Measurements from ENCODE around the gene ERC2. TPM values are rescaled to one million over a fixed set of nuclear protein-coding genes. Genes with fewer than 3 reads are reported as not detected.

ERC2 gene
- total RNA-seq, 2 experiments from 2014 or later: not detected

DNA sequence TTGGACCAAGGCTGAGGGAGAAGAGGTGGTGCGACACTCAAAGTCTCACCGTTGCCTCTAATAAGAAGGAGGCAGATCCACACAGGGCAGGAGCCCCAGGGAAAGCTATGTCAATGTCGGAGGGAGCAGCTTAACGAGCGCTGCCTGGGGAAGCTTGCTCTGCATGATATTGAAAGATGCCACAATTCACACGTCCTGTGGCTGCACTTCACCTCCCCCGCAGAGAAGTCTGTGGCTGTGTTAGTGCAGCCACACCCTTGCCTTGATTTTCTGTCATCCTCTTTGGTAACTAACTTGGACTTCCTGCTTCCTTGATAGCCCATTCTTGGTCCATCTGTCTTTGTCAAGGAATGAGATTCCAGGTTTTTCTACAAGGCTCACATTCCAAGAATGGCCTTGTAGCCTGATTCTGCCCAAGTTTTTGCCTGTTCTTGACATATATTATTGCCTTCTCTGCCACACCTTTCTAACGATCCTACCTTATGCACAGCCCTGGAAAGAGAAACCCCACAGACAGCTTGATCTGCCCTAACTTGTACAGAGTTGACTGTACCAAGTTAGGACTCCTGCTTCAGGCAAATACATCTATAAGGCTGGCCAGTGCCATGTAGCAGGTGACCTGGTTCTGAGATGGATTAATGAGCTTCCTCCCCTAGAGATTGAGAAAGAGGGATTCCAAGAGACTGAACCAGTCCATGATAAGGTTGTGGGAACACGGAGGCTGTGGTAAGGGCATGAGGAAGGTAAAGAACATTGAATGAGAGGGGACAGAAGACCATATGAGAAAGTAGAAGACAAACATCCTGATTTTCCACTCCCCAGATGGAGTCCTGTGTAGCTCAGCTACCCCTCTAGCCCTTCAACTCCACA, 828.1 kb downstream of the ERC2 start:
- DNase-seq: no peak
- no peaks in the 10 kb centered on the region for H3K36me3 Mint-ChIP-seq
- peaks cover 3% of the 10 kb centered on the region for H3K4me1 Mint-ChIP-seq
- ATAC-seq (ENCODE audit: low read depth): peak; percentile 30
- no peaks in the 10 kb centered on the region for H3K27me3 Mint-ChIP-seq
- POLR2A ChIA-PET: no interaction called here
- H3K27ac Mint-ChIP-seq: no peak overlapping the region
- no peaks in the 10 kb centered on the region for H3K9me3 Mint-ChIP-seq
- peak overlapping the region; percentile 42 for H3K4me3 Mint-ChIP-seq

DNA sequence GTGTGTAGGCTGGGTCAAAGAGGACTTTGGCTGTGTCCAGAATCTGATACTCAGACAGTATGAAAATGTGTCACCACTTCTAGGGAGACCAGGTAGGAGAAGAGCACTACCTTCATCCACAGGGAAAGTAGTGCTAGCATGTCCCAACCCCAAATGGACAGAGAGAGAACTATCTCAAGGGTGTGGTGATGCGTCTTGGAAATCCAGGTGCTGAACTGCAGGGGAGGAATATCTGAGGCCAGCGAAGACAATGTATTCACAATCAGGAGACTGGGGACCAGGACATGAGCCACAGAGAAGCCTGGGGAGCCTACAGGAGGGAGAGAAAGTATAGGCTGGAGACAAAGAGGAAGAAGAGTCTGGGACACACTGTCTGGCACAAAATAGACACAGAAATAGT, 829.1 kb downstream of the ERC2 start:
- POLR2A ChIA-PET: no interaction called here

DNA sequence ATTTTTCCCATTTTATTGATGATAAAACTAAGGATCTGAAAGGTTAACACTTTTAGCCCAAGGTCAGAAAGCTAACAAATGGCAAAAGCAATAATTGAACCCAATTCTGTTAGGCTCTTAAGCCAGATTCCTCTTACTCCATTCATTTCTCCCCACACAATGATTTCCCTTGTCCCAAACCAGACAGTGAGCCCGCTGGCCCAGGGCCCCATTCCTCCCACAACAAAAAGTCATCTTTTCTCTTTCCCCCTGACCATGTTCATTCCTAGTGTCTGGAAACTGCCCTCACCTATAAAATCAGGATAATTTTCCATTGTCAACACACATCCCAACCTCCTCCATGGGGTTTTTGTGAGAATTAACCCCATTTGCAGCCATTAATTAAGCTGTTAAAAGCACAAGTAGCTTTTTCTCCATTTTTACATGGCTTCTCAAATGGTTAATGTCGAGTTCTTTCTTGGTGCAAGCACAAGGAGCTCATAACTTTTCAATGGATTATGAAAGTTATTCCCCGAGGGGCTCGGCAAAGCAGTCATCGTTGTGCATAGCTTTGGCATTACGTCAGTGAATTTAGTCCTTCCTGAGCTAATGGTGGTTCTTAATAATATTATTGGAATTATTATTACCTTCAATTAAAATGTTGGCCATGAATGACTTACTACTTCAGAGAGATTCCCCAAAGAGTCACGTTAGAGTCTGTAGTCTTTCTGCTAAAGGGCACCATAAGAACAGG, 830.2 kb downstream of the ERC2 start:
- Mint-ChIP-seq H3K9me3 (no peaks in the 10 kb centered on the region), H3K27ac (no peak overlapping the region)
- ATAC-seq (ENCODE audit: low read depth): no peak

More for the DNA sequence above, 829.1 kb downstream of the ERC2 start:
- no peak for DNase-seq
- Mint-ChIP-seq H3K9me3 (no peaks in the 10 kb centered on the region), H3K36me3 (no peaks in the 10 kb centered on the region), H3K4me3 (no peak overlapping the region), H3K27ac (no peak overlapping the region), H3K4me1 (peaks cover 3% of the 10 kb centered on the region), H3K27me3 (no peaks in the 10 kb centered on the region)
- no peak for ATAC-seq (ENCODE audit: low read depth)

DNA sequence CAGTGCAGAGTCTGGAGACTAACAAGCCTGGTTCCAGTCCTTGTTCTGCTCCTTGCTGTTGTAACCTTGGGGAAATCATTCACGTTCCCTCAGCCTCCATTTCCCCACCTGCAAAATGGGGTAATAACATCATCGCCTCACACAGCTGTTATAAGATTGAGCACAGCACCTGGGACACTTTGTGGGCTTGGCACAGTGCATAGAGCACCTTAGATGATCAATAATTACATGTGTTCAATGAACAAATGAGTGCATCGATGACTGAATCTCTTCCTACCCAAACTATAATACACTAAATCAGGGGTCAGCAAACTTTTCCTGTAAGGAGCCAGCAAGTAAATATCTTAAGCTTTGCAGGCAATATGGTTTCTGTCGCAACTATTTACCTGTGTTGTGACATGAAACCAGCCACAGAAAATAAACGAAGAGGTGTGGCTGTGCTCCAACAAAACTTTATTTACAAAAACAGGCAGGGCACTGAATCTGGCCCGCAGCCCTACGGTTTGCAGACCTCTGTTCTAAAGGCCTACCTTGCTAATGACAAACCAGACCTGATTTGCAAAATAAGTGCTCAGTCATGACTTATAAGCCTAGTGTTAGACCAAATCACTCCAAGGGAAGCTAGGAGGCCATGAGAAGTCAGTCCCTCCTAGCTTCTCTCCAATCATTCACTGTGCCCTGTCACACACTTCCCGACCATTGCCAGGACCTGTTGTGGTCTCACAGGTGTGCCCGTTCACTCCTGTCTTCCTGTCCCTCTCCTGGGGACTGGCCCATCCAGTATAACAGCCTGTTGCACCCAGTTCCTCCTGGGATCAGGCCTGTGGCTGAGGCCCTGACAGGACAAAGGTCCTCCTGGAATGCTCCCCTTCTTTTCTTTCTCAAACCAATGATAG, 831.7 kb downstream of the ERC2 start:
- Mint-ChIP-seq H3K4me1 (peaks cover 3% of the 10 kb centered on the region), H3K4me3 (no peak overlapping the region), H3K27ac (no peak overlapping the region), H3K9me3 (no peaks in the 10 kb centered on the region), H3K36me3 (no peaks in the 10 kb centered on the region), H3K27me3 (no peaks in the 10 kb centered on the region)
- POLR2A ChIA-PET: no interaction called here
- no peak for ATAC-seq (ENCODE audit: low read depth)
- no peak for DNase-seq

More for the DNA sequence above, 830.2 kb downstream of the ERC2 start:
- Mint-ChIP-seq H3K27me3 (no peaks in the 10 kb centered on the region), H3K36me3 (no peaks in the 10 kb centered on the region), H3K4me1 (peaks cover 3% of the 10 kb centered on the region), H3K4me3 (no peak overlapping the region)
- POLR2A ChIA-PET: no interaction called here
- DNase-seq: no peak

GRCh38 chr3:55634345-55634744, 833.9 kb downstream of the ERC2 start:
- Mint-ChIP-seq H3K27ac (no peak overlapping the region), H3K9me3 (no peaks in the 10 kb centered on the region), H3K36me3 (no peaks in the 10 kb centered on the region), H3K4me3 (no peak overlapping the region), H3K27me3 (no peaks in the 10 kb centered on the region), H3K4me1 (no peaks in the 10 kb centered on the region)
- ATAC-seq (ENCODE audit: low read depth) (no peak), DNase-seq (no peak)
- POLR2A ChIA-PET: no interaction called here

GRCh38 chr3:55633333-55633732, 834.9 kb downstream of the ERC2 start:
- Mint-ChIP-seq H3K4me3 (no peak overlapping the region), H3K27ac (no peak overlapping the region), H3K4me1 (no peaks in the 10 kb centered on the region), H3K27me3 (no peaks in the 10 kb centered on the region), H3K9me3 (no peaks in the 10 kb centered on the region), H3K36me3 (no peaks in the 10 kb centered on the region)
- DNase-seq (no peak), ATAC-seq (ENCODE audit: low read depth) (no peak)
- POLR2A ChIA-PET: no interaction called here

- Mint-ChIP-seq H3K27ac (no peak overlapping the region), H3K4me3 (no peak overlapping the region), H3K4me1 (no peaks in the 10 kb centered on the region), H3K9me3 (no peaks in the 10 kb centered on the region), H3K36me3 (no peaks in the 10 kb centered on the region), H3K27me3 (no peaks in the 10 kb centered on the region)
- POLR2A ChIA-PET: no interaction called here
- no peak for DNase-seq
- no peak for ATAC-seq (ENCODE audit: low read depth)
Measured at GRCh38 chr3:55631766-55632331, 836.4 kb downstream of the ERC2 start.

DNA sequence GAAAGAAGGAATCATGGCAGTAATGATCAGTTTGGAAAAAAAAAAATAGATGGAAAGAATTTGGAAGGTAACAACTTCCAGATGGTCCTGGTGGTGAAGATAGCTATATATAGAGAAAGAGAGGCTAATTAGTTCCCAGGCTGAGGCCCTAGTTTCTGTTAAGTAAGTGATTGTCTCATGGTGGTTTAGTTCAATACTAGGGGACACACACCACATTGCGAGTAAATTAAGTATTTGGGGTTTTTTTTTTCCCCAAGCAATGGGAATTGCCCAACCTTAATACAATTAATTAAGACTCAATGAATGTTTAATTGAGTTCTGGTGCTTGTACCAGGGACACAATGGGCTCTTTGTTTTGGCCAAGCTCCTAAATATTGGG, 837.4 kb downstream of the ERC2 start:
- POLR2A ChIA-PET: no interaction called here
- H3K9me3 Mint-ChIP-seq: no peaks in the 10 kb centered on the region
- DNase-seq (no peak), ATAC-seq (ENCODE audit: low read depth) (no peak)
- H3K27ac Mint-ChIP-seq: no peak overlapping the region
- H3K4me1 Mint-ChIP-seq: no peaks in the 10 kb centered on the region
- no peak overlapping the region for H3K4me3 Mint-ChIP-seq
- no peaks in the 10 kb centered on the region for H3K27me3 Mint-ChIP-seq
- no peaks in the 10 kb centered on the region for H3K36me3 Mint-ChIP-seq

GRCh38 chr3:55630280-55630920, 837.9 kb downstream of the ERC2 start:
- Mint-ChIP-seq H3K27ac (no peak overlapping the region), H3K4me3 (no peak overlapping the region), H3K27me3 (no peaks in the 10 kb centered on the region), H3K4me1 (no peaks in the 10 kb centered on the region), H3K36me3 (no peaks in the 10 kb centered on the region), H3K9me3 (no peaks in the 10 kb centered on the region)
- ATAC-seq (ENCODE audit: low read depth): no peak
- no peak for DNase-seq
- POLR2A ChIA-PET: no interaction called here

GRCh38 chr3:55629432-55629831, 838.8 kb downstream of the ERC2 start:
- POLR2A ChIA-PET: no interaction called here
- Mint-ChIP-seq H3K27me3 (no peaks in the 10 kb centered on the region), H3K4me1 (no peaks in the 10 kb centered on the region), H3K9me3 (no peaks in the 10 kb centered on the region), H3K4me3 (no peak overlapping the region), H3K36me3 (no peaks in the 10 kb centered on the region), H3K27ac (no peak overlapping the region)
- no peak for ATAC-seq (ENCODE audit: low read depth)
- DNase-seq: no peak

DNA sequence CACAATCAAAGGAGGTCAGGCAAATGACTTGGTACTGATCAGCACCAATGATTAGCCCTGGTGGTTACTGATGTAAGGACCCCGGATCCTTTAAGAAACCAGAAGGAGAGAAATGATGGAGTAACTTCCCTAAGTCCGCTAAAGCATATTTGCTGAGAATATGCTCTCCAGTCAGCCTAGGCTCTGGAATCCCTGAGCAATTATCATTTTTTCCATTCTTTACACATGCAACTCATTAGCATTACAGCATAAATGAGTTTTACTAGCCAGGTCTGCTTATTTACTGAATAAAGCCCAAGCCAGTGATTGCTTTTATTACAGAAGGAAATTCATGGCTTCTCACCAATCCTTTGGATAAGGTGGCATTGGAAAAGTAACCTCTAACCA, 842.0 kb downstream of the ERC2 start:
- Mint-ChIP-seq H3K27me3 (no peaks in the 10 kb centered on the region), H3K27ac (no peak overlapping the region), H3K9me3 (no peaks in the 10 kb centered on the region), H3K36me3 (no peaks in the 10 kb centered on the region), H3K4me1 (no peaks in the 10 kb centered on the region), H3K4me3 (no peak overlapping the region)
- ATAC-seq (ENCODE audit: low read depth): no peak
- POLR2A ChIA-PET: no interaction called here
- DNase-seq: no peak

DNA sequence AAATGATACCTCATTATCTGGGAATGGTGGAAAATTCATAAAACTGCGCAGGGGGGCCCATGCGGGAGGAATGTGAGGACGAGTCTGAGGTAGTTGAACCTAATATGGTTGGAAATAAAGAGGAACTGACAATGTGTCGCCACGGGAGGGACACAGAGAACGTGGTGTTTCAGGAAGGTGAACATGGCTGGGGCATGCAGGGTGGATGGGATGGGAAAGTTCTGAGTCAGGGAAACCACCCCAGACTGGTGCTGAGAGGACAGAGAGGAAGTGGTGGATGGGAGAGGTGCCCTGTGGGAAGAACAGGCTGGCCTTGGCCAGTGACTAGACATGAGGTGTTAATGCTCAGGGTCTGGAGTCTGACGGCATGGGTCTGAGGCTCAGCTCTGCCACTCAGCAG, 844.0 kb downstream of the ERC2 start:
- no peaks in the 10 kb centered on the region for H3K9me3 Mint-ChIP-seq
- ATAC-seq (ENCODE audit: low read depth) (no peak), DNase-seq (no peak)
- no peaks in the 10 kb centered on the region for H3K36me3 Mint-ChIP-seq
- POLR2A ChIA-PET: no interaction called here
- H3K27me3 Mint-ChIP-seq: peaks cover 4% of the 10 kb centered on the region
- no peak overlapping the region for H3K4me3 Mint-ChIP-seq
- no peaks in the 10 kb centered on the region for H3K4me1 Mint-ChIP-seq
- no peak overlapping the region for H3K27ac Mint-ChIP-seq

DNA sequence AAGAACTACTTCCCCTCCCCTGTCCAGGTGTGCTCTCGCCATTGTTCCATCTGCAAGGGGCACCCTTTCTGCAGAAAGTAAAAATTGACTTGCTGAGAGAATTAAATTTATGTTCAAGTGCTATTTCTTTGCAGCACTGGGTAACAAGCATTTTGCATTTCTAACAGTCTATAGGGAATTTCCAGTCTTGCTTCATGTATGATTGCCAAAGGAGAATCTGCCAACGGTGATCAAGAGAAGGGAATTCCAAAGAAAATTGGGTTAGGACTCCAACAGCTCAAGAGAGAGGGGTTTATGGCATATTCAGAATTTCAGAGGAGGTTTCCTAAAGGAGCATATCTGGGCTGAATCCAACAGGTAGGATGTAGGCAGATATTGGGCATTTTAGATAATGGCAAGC, 844.5 kb downstream of the ERC2 start:
- Mint-ChIP-seq H3K9me3 (no peaks in the 10 kb centered on the region), H3K36me3 (no peaks in the 10 kb centered on the region), H3K27ac (no peak overlapping the region), H3K27me3 (peaks cover 4% of the 10 kb centered on the region), H3K4me1 (no peaks in the 10 kb centered on the region), H3K4me3 (no peak overlapping the region)
- POLR2A ChIA-PET: no interaction called here
- ATAC-seq (ENCODE audit: low read depth) (no peak), DNase-seq (no peak)

Data from activated naive CD8-positive, alpha-beta T cell treated with anti-CD3 and anti-CD28 coated beads, Interleukin-2, amount 10 ng/mL, durations not matched to agents 7 days and 5 days (primary cell).